ENCODE measurements around the gene FADS1. TPM values are rescaled to one million over a fixed set of nuclear protein-coding genes. Genes with fewer than 3 reads are reported as not detected.

The FADS1 gene
- total RNA-seq, 4 donors from 2014 or later: 7.3 to 58.6 (median 21.8) TPM

GRCh38 chr11:61862714-61863547 is 46.1 kb upstream of the FADS1 start:
- DNase-seq (ENCODE audit: low spot score in 2 of 2): no peak
- TF ChIP-seq, protein P1, sequence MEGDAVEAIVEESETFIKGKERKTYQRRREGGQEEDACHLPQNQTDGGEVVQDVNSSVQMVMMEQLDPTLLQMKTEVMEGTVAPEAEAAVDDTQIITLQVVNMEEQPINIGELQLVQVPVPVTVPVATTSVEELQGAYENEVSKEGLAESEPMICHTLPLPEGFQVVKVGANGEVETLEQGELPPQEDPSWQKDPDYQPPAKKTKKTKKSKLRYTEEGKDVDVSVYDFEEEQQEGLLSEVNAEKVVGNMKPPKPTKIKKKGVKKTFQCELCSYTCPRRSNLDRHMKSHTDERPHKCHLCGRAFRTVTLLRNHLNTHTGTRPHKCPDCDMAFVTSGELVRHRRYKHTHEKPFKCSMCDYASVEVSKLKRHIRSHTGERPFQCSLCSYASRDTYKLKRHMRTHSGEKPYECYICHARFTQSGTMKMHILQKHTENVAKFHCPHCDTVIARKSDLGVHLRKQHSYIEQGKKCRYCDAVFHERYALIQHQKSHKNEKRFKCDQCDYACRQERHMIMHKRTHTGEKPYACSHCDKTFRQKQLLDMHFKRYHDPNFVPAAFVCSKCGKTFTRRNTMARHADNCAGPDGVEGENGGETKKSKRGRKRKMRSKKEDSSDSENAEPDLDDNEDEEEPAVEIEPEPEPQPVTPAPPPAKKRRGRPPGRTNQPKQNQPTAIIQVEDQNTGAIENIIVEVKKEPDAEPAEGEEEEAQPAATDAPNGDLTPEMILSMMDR (IDR thresholded peaks at IDR 0.05): no peak
- H3K4me3 ChIP-seq (ENCODE audit: low read depth, poor library complexity, severe bottlenecking): no peak overlapping the region
- 93 to 94% methylated on average over 18 of the region's 18 CpGs for WGBS, 2 donors
- intact Hi-C loops (cut with DNase I; ENCODE audit: low total_unique reads): no loop called here

DNA sequence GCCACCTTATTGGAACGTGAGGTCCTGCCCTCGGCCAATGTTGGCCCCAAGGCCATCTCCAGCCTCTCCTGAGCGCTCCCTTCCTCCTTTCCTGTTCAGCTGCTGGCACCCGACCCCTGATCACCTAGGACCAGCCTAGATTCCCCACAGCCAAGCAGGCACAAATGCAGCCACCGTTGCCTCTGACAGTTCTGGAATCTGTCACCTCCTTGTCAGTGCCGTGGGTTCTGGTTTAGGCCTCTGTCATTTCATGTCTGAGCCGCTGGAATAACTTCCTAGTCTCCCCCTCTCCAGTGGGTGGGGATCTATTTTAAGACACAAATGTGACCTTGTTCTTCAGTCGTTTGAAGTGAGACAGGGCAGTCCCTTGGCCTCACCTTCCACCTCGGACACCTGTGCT is 44.8 kb upstream of the FADS1 start:
- TF ChIP-seq, protein P1 (IDR thresholded peaks at IDR 0.05): no peak
- TF ChIP-seq POLR2A (IDR thresholded peaks at IDR 0.05): no peak
- no peak overlapping the region for H3K4me3 ChIP-seq (ENCODE audit: low read depth, poor library complexity, severe bottlenecking)
- 71 to 74% methylated on average over 9 of the region's 9 CpGs for WGBS, 2 donors
- intact Hi-C loops (cut with DNase I; ENCODE audit: low total_unique reads): no loop called here
- DNase-seq (ENCODE audit: low spot score in 2 of 2): no peak

DNA sequence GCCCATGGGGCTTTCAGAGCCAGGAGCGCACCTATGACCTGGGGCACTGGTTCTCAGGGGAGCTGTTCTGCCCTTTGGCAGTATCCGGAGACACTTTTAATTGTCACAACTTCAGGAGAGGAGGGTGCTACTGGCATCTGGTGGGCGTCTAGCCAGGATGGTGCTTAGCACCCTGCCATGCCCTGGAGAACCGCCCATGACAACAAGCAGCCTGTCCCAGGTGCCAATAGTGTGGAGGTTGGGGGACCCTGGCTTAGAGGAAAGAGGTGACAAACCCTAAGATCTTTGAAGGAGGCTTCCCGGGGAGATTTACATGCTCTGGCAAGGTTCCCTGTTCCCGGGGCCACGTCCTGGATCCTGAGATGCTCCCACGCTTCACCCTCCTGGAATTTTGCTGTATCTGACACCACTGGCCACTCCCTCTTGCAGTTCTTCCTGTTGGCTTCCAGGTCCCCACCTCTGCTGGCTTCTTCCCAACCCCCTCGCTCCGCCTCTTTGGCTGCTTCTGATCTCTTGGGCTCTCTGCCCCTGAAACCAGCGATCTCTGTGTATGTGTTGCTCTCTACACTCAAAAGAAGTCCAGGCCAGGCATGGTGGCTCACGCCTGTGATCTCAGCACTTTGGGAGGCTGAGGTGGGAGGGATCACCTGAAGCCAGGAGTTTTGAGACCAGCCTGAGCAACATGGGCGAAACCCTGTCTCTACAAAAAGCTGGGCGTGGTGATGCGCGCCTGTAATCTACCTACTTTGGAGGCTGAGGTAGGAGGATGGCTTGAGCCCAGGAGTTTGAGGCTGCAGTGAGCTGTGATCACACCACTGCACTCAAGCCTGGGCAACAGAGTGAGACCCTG is 43.5 kb upstream of the FADS1 start:
- peak in 1 of 2 donors; percentile 34 for DNase-seq (ENCODE audit: low spot score in 2 of 2)
- no peak for TF ChIP-seq POLR2A (IDR thresholded peaks at IDR 0.05)
- TF ChIP-seq, protein P1 (IDR thresholded peaks at IDR 0.05): no peak
- WGBS, 2 donors: 57 to 69% methylated on average over 16 of the region's 16 CpGs

DNA sequence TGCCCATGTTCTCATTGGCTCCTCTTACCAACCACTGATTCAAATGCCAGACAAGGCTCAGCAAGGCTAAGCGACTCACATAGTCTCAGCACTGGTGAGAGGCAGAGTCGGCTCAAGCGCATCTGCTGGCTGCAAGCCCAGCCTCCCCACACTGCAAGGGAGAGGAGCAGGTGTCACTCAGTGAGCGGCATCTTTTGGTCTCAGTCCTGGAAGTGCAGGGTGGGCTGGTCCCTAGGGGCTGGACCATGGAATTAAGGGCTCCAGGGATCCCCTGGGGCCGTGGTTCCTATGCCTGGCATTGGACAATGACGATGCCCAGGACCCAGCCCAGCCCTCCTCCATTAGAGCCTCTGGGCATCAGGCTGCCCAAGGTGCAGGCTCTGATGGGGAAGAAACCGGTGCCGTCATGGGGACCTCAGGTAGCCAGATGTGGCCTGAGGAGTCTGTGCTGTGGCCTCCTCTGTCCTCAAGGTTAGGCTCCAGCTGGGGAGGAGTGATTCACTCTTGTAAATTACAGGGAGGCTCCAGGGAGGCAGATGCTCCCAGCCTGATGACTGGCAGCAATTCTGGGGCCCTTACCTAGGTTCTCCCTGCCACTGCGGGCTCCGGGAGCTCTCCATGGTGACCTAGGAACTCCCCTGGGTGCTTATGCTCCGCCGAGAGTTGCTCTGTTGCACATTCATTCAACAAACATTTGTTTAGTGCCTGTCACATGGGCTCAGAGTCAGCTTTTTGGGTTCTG is 39.3 kb upstream of the FADS1 start:
- TF ChIP-seq, protein P1 (IDR thresholded peaks at IDR 0.05): no peak
- TF ChIP-seq POLR2A (IDR thresholded peaks at IDR 0.05): no peak
- intact Hi-C loops (cut with DNase I; ENCODE audit: low total_unique reads): no loop called here
- DNase-seq (ENCODE audit: low spot score in 2 of 2): no peak
- WGBS, 2 donors: 77 to 80% methylated on average over 10 to 12 of the region's 12 CpGs
- no peak overlapping the region for H3K4me3 ChIP-seq (ENCODE audit: low read depth, poor library complexity, severe bottlenecking)

More for the DNA sequence above, 43.5 kb upstream of the FADS1 start:
- intact Hi-C loops (cut with DNase I; ENCODE audit: low total_unique reads): no loop called here
- no peak overlapping the region for H3K4me3 ChIP-seq (ENCODE audit: low read depth, poor library complexity, severe bottlenecking)

GRCh38 chr11:61854966-61855714 is 38.3 kb upstream of the FADS1 start:
- WGBS, 2 donors: 87 to 90% methylated on average over 8 to 14 of the region's 14 CpGs
- no peak overlapping the region for H3K4me3 ChIP-seq (ENCODE audit: low read depth, poor library complexity, severe bottlenecking)
- intact Hi-C loops (cut with DNase I; ENCODE audit: low total_unique reads): no loop called here
- DNase-seq (ENCODE audit: low spot score in 2 of 2): no peak
- TF ChIP-seq, protein P1 (IDR thresholded peaks at IDR 0.05): no peak
- TF ChIP-seq POLR2A (IDR thresholded peaks at IDR 0.05): no peak
